H1 (cell line): ENCODE measurements around the gene PARG. TPM values are rescaled to one million over a fixed set of nuclear protein-coding genes. Genes with fewer than 3 reads are reported as not detected.

Experiments
- JUND ChIP-seq: IDR thresholded peaks from 2 replicates; pipeline ENCODE4 v1.6.1; 2011; ENCODE audit warnings: mild to moderate bottlenecking, improper control_type of control experiment, low read length
- NRF1 ChIP-seq: IDR thresholded peaks from 2 replicates; pipeline ENCODE4 v1.6.1; 2011; ENCODE audit warnings: mild to moderate bottlenecking, low read depth, low read length, improper control_type of control experiment
- SIN3A ChIP-seq, 2 experiments: IDR thresholded peaks in 1 of 2; conservative IDR thresholded peaks in 1 of 2; 2 replicates each; pipeline ENCODE4 v1.6.1; 2011 to 2012; ENCODE audit warnings: low read length in 2 of 2, improper control_type of control experiment in 1 of 2, low read depth in 1 of 2, mild to moderate bottlenecking in 1 of 2
- SIRT6 ChIP-seq: IDR thresholded peaks from one replicate; pipeline ENCODE4 v1.7.1; 2012; ENCODE audit warnings: low read length, inconsistent platforms
- polyA plus RNA-seq, 7 experiments: library from polyadenylated mRNA; depleted of rRNA in 3 of 7; stranded (reverse) in 5 of 7; unstranded in 2 of 7; fragments of >200 nt in 5 of 7; fragments of 200-250 nt in 2 of 7; gene quantifications; 1 replicate in 5 of 7; 2 replicates in 1 of 7; 4 replicates in 1 of 7; pipeline versions ENCODE4 v1.2.1 to v1.2.3, GENCODE V29; 2011 to 2013; ENCODE audit warnings: missing spikeins in 2 of 7, mixed read lengths in 2 of 7
- total RNA-seq: library from RNA; stranded (reverse); fragmentation: NEBNext Ultra II Directional; extraction: Animal tissue kit (Norgen Biotek cat#: 25700); gene quantifications from 2 replicates; pipeline ENCODE4 v1.2.1, GENCODE V29; 2021

The PARG gene
- total and polyA plus RNA-seq, 2 of the 8 experiments (the other 6 are each of a cell fraction or from before 2014, with no cell fraction given), result 13.3 to 56.2 TPM

DNA sequence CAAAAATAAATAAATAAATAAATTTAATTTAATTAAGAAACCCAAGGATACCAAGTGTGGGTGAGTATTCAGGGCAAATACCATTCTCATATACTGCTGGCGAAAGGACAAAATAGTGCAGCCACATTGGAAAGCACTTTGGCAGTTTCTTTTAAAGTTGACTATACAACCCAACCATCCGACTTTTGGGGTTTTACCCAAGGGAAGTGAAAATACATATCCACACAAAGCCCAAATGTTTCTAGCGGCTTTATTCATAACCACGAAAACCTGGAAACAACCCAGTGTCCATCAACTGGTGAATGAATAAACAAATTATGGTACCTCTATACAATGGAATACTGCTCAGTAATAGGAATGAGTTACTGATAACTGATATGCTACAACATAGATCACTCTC lies 143.6 kb downstream of the PARG start (continued):
- TF ChIP-seq JUND, result no peak
- TF ChIP-seq SIN3A (conservative IDR thresholded peaks at IDR 0.05 in 1 of 2, IDR thresholded peaks at IDR 0.05 in 1 of 2; ENCODE audit: low read depth in 1 of 2, low read length in 2 of 2), result no peak
- TF ChIP-seq NRF1, result no peak
- TF ChIP-seq SIRT6, result no peak
- TF ChIP-seq, all 59 proteins: peak for 0
